Hepatic stellate cell (primary cell): ENCODE results near the gene GNB1.
"Not testable (repeated sequence)": the region's sequence is repeated elsewhere in the genome, so short reads cannot be mapped to it uniquely, and the experiment has no call there.

Experiments
- DNase-seq: peaks from one replicate; pipeline ENCODE4 v3.0.0; 2011; ENCODE audit warnings: low spot score

GNB1 gene

DNA sequence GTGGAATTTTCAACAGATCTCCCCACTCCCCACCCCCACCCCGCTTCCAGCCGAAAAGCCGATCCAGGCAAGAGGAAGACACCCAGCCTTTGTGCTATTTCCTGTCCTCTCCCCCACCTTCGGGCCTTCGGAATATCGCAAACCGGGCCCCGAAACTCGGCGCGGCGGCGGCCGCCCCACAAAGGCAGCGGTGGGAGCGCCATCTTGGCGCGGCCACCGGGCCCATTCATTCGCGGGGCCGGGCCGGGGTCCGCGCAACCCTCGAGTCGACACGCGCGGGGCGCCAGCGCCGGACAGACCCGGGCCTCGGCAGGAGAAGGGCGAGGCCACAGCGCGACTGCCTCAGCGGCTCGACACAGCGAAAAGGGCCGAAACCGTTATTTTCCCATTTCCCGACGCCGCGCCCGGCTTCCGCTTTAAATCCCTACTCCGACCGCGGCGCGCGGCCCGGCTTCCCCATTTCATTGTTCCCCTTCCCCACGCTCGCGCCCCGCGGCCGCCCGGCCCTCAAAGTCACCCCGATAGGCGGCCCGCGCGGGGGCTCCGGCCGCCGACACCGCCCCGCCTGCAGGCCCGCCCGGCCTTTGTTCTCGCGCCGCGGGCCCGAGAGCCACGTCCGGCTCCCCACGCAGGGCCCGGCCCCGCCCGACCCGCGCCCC, 911 bp downstream of the GNB1 start:
- peak; percentile 71 for DNase-seq

DNA sequence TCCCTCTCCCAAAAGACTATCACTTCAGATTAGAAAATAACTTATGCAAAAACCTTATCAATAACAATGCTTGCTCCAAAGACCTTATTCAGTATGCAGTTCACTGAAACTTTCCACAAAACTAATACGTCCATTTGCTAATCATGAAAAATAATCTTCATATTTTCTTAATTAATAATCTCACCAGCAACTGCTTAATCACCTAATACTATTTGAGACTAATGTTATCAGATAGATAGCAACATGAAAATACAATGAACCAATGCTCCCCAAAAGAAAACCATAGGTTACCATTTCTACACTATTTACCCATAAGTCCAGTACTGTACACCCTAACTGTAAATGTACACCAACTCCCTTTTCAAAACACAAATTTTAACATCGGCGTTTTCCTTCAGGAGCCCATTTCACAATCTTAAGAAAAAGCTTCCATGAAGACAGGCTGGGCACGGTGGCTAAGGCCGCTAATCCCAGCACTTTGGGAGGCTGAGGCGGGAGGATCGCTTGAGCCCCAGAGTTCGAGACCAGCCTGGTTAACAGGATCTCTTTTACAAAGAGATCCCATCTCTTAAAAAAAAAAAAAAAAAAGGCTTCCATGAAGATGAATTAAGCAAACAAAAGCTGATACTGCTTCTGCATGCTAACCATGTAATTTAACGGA, 1.7 kb downstream of the GNB1 start:
- no peak for DNase-seq

DNA sequence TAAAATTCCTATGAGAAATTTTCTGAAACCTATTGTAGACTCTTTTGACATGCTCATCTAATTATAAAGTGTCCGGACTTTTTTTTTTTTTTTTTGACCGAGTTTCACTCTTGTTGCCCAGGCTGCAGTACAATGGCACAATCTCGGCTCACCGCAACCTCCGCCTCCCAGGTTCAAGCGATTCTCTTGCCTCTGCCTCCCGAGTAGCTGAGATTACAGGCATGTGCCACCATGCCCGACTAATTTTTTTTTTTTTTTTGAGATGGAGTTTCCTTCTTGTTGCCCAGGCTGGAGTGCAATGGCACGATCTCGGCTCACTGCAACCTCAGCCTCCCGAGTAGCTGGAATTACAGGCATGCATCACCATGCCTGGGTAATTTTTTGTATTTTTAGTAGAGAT, 7.0 kb downstream of the GNB1 start:
- DNase-seq: not testable (repeated sequence)

DNA sequence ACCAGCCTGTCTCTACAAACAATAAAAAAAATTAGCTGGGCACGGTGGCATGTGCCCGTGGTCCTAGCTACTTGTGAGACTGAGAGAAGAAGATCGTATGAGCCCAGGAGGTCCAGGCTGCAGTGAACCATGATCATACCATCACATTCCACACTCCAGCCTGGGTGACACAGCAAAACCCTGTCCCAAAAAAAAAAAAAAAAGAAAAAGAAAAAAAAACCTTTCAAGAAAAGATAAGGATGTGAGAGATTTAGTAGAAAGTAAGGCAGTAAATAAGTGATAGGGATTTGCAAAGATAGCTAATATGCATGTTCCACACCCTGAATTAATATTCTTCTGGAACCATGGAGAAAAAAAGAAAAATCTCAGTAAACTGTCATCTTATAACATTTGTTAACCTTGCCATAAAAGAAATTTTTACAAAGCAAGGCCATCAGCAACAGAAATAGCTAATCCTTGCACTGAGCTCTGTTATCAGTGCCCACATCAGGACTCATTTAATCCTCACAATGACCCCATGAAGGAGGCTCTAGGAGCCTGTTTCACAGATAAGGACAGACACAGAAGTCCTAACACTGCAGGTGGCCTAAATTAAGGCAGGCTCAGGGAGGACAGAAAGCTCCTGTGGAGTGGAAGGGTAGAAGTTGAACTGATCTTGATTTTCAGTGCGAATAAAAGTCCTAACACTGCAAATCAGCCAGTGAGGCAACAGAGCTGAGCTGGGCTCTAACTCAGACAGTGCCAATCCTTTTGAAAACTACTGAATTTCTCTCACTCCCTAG, 7.6 kb downstream of the GNB1 start:
- DNase-seq: no peak

DNA sequence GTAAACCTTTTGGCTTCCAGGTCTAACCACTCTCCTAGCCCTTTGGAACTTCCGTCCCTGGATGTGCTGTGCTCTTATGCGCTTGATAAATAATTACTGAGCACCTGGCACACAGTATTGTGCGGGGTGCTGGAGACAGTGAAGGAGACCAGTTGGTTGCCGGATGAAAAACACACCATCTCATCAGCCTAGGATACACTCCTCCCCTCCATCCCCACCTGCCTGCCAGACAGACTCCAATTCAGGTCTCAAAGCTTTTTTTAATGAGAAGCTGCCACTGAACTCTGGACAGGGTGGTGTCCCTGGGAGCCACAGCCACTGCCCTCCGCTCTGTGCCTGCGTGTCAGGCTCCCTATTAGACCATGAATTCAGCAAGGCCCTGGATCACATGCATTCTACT, 9.2 kb downstream of the GNB1 start:
- DNase-seq: no peak

DNA sequence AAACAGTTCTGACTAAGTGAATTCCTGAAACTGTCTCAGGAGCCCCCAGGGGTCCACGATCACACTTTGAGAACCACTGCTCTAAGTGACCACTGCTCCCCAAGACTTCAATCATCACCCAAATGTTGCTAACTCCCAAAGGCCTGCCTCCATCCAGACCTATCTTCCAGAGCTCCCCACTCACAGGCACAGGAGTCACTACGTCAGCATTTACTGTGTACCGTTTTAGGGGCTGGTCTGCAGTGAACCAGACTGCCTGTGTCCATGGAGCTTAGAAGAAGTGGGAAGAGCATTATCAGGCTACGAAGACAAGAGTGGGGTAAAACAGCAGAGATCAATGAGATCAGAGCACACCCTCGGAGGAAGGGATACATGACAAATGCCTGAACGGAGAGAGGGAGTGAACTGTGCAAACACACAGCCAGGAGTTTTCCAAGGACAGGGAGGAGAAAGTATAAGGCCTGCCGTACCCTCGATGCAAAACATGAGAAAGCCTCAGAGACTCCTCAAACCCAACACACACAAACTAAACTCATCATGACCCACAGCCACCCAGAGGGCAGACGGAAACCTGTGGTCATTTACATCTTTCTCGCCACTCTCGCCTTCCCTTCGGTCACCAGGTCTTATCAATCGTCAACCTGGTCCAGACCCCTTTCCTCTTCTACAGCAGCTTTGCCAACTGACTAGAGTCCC, 10.1 kb downstream of the GNB1 start:
- DNase-seq: no peak

DNA sequence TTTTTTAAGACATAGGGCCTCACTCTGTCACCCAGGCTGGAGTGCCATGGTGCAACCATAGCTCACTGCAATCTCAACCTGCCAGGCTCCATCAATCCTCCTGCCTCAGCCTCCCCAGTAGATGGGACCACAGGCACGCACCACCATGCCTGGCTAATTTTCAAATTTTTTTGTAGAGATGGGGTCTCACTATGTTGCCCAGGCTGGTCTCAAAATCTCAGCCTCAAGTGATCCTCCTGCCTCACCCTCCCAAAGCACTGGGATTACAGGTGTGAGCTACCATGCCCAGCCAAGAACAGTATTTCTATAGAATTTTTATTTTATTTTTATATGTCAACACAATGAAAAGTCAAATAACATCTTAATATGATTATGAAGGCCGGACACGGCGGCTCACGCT, 10.9 kb downstream of the GNB1 start:
- no peak for DNase-seq

DNA sequence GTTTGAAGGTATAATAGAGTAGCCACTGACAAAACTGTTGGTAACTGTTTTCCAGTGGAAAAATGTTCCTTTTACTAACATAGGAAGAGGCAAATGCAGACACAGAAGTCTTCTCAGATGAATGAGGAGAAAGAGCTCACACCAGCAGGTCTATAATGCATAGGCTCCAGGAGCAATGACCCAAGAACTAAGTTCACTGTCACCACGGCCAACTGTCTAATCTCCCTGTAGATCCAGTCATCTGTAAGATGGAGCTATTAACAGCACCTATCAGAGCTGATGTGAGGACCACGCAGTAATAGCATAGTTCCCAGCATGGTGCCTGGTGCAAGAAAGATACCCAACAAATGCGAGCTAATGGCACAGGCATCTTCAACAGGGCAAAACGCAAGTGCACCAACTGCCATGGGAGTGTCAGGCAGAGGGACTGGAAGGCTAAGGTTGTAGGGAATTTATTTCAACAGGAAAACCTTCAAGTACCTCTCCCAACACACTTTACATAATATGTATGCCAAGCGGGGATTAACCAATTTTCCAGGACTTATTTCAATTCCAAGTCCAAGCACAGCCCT, 12.9 kb downstream of the GNB1 start:
- DNase-seq: no peak

DNA sequence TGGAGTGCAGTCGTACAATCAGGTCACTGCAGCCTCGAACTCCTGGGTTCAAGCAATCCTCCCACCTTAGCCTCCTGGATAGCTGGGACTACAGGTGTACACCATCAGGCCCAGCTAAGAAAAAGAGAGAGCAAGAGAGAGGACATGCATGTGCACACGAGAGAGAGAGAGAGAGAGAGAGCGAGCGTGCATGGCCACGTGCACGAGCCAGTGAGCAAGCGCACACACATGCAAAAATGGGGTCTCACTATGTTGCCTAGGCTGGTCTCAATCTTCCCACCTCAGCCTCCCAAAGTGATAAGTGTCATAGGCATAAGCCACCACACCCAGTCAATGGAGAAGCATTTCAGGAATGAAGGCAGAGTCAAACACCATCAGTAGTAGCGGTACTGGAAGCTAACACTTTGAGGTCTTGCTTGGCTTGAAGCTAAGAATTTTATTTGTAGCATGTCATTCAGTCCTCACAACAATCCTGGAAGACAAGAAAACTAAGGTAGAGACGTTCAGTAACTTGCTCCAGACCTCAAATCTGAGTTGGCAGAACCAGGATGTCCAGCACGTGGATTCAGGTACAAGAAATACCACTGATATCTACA, 14.5 kb downstream of the GNB1 start:
- DNase-seq: no peak

DNA sequence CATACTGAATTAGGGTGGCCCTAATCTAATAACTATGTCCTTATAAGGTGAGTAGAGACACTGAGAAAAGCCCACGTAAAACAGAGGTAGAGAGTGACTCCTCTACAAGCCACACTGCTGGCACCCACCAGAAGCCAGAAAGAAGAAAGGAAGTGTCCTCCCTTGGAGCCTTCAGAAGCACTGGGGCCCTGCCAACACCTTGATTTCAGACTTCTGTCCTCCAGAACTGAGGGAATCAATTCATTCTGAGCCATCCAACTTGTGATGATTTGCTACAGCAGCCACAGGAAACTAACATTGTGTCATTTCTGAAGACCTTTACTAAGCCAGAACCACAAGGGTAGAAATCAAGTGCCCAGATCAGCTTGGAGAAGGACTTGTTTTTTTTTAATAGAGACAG, 15.0 kb downstream of the GNB1 start:
- DNase-seq: no peak

DNA sequence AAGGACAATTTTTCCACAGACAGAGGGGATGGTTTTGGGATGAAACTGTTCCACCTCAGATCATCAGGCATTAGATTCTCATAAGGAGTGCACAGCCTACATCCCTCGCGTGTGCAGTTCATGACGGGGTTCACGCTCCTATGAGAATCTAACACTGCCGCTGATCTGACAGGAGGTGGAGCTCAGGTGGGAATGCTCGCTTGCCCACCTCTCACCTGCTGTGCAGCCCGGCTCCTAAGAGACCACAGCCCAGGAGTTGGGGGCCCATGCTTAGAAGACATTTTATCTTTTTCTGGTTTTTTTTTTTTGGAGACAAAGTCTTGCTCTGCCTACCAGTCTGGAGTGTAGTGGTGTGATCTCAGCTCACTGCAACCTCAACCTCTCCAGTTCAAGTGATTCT, 16.0 kb downstream of the GNB1 start:
- no peak for DNase-seq

DNA sequence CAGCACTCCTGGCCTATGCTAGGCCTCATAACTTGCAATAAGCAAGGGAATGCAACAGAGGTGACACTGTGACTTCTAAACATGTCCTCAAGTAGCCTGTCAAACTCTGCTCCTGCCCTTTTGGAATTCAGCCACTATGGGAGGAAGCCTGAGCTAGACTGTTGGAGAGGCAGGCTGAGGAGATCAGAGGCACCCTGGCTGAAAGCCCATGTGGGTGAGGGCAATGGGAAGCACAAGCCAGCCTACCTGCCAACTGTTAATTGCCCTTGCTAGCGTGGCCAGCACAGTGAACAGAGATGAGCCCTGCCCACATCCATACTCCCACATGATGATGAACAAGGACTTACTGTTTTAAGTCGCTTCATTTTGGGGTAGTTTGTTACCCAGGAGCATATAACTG, 17.7 kb downstream of the GNB1 start:
- DNase-seq: no peak

DNA sequence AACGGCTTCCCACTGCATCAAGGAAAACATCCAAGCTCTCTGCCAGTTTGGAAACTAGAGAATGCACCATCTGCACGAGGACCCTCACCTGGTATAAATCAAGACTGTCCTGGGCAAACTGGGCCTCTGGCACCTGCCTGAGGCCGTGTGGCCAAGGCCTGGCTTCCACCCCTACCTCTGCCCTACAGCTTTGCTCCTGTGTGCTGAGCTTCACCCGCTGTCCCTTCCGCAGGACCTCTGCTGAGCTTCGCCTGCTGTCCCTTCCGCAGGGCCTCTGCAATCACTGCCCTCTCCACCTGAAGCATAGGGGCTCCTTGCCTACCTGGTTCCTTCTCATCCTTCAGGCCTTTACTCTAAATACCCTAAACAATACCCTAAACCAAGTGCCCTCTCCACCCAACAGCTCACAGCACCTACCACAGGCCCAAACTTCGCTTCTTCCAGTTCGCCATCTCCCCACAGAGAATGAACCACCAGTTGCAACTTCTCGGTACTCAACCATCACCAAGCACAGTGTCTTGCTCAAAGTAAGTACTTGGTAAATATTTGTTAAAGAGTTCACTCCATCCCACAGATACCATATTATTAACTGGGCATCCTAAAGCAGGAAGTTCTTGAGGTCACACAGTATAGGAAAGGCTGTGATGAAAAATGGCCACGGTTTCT, 18.4 kb downstream of the GNB1 start:
- DNase-seq: no peak

DNA sequence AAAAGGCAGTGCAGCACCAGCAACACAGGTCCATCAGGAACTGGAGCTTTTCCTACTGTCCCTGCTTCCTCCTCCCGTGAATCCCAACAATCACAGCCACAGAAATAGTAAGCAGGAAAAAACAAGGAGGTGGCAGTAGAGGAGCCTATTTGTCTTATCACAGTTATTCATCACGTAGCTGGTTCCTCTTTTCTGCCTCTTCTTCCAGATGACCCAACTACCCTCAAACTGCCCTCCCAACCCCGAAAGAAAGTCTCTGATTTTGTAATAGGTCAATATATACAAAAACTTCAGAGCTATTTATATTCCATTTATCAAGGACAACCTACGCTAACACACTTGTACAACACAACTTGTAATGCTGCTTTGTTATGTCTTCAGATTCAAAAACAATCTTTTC, 21.4 kb downstream of the GNB1 start:
- no peak for DNase-seq

DNA sequence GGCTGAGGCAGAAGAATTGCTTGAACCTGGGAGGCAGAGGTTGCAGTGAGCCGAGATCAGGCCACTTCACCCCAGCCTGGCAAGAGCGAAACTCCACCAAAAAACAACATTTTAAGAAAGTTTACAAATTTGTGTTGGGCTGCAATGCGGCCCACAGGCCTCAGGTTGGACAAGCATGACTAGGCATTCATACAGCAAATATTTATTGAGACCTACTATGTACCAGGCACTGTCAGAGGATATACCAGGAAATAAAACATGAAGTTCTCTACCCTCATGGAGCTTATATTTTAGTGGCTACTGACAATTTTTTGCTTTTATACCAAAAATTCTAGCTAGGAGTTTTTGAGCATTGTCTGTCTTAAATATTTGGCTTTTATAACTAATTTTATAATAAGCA, 23.7 kb downstream of the GNB1 start:
- no peak for DNase-seq

DNA sequence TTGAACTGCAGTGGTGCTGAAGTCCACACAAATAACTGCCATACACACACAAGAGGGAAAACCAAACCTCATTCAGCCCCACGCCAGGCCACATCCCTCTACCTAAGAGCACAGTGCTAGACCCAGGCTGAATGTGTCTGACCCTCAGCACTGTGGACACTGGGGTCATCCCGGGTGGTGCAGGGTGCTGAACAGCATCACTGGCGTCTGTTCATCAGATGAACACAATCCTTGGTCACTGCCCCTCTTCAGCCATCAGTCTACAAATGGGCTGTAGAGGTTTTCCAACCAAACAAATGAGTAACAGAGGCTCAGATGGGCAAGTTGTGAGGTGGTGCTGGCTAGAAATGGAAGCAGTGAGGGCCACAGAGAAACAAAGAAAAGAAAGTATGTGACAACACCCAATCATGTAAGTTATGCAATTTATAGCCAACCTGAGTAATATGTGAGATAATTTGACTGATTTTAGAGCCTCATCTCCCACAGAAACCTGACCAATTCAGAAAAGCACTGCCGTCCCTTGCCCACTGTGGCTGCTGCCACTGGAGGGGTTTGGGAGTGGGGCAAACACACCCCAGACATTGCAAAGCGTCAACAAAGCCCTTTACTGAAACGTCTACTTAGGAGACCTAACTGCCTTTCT, 27.9 kb downstream of the GNB1 start:
- no peak for DNase-seq

DNA sequence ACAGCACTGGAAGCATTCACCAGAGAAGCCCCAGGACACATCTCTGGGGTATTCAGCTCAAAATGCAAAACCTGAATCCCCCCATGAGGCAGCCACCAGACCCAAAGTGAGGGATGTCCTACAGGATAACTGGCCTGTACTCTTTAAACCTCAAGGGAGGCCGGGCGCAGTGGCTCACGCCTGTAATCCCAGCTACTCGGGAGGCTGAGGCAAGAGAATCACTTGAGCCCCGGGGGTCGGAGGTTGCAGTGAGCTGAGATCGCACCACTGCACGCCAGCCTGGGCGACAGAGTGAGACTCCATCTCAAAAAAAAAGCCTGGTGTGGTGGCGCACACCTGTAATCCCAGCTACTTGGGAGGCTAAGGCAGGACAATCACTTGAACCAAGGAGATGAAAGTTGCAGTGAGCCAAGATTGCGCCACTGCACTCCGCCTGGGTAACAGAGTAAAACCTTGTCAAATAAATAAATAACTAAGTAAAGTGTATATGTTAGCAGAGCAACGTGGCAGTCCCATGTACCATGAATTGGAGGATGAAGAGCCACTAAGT, 29.1 kb downstream of the GNB1 start:
- not testable (repeated sequence) for DNase-seq

DNA sequence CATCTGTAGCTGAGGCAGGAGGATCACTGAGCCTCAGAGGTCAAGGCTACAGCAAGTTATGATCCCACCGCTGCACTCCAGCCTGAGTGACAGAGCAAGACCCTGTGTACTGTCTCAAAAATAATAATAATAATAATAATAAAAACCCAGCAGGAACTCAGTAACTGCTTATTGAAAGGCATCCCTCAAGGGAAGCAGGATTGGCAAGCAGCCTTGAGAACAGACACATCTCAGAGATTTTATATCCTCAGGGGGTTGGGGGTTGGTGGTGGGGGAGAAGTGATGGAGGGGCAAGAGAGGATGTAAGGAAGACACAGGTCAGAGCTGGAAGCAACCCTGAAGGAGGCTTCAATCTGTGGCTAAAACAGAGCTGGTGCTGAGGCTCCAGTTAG, 29.6 kb downstream of the GNB1 start:
- DNase-seq: no peak

DNA sequence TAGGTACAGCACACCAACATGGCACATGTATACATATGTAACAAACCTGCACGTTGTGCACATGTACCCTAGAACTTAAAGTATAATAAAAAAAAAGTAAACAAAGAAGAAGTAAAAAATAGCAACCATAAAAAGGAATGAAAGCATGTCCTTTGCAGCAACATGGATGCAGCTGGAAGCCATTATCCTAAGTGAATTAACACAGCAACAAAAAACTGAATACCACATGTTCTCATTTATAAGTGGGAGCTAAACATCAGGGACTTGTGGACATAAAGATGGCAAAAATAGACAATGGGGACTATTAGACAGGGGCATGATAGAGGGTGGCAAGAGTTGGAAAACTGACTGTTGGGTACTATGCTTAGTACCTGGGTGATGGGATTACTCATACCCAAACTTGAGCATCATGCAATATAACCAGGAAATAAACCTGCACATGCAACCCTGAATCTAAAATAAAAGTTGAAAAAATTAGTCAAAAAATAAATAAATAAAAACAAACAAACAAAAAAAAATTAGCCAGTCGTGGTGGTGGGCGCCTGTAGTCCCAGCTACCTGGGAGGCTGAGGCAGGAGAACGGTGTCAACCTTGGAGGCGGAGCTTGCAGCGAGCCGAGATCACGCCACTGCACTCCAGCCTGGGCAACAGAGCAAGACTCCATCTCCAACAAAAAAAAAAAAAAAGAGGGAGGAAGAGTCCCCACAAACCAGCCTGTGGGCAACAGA, 30.8 kb downstream of the GNB1 start:
- not testable (repeated sequence) for DNase-seq
